Naive thymus-derived CD4-positive, alpha-beta T cell (primary cell): ENCODE data around the gene ZNF595. TPM values are rescaled to one million over a fixed set of nuclear protein-coding genes. Genes with fewer than 3 reads are reported as not detected.
"Not testable (repeated sequence)": the region's sequence is repeated elsewhere in the genome, so short reads cannot be mapped to it uniquely, and the experiment has no call there.

Source experiments
- ATAC-seq: fragments of 150-1000 bp; cut with Tn5 transposase; 2 replicates; pipeline ENCODE4 v1.10.0; 2021; ENCODE audit warnings: mild to moderate bottlenecking, moderate library complexity
- CTCF ChIA-PET: fragments of 350-600 bp; sonication (Branson Sonifier 250); formaldehyde crosslinking; loops from one replicate; lab custom pipeline; 2021; ENCODE audit warnings: antibody characterized with exemption; lab: Charles Lee
- POLR2A ChIA-PET: fragments of 350-600 bp; sonication (Branson Sonifier 250); formaldehyde crosslinking; loops from one replicate; lab custom pipeline; 2021; ENCODE audit warnings: antibody characterized with exemption, inconsistent platforms; lab: Charles Lee
- DNase-seq, 9 donors: peaks; one replicate each; pipeline versions ENCODE4 v3.0.0 to v3.0.0-alpha.2; 2020 to 2022; ENCODE audit warnings: mixed read lengths in 1 of 9
- H3K27ac ChIP-seq: one replicate; pipeline ENCODE4 v1.7.0; 2013; ENCODE audit warnings: mild to moderate bottlenecking, low read depth, low read length, moderate library complexity
- H3K27me3 ChIP-seq, 2 donors: one replicate each; pipeline ENCODE4 v1.7.0; 2013; ENCODE audit warnings: low read length in 2 of 2, mild to moderate bottlenecking in 2 of 2, moderate library complexity in 2 of 2; ENCODE audit not compliant: control insufficient read depth in 2 of 2, insufficient read depth in 2 of 2
- H3K36me3 ChIP-seq, 3 experiments: 1 replicate in 2 of 3; 2 replicates in 1 of 3; pipeline ENCODE4 v1.7.0; 2013; ENCODE audit warnings: low read length in 3 of 3, mild to moderate bottlenecking in 3 of 3, moderate library complexity in 1 of 3; ENCODE audit not compliant: insufficient read depth in 3 of 3, control insufficient read depth in 2 of 3
- H3K4me1 ChIP-seq, 2 donors: one replicate each; pipeline ENCODE4 v1.7.0; 2013; ENCODE audit warnings: low read length in 2 of 2, mild to moderate bottlenecking in 2 of 2, moderate library complexity in 1 of 2; ENCODE audit not compliant: control insufficient read depth in 2 of 2, insufficient read depth in 2 of 2
- H3K4me3 ChIP-seq: 2 replicates; pipeline ENCODE4 v1.7.0; 2013; ENCODE audit warnings: mild to moderate bottlenecking, low read length
- H3K9me3 ChIP-seq, 3 experiments: 1 replicate in 2 of 3; 2 replicates in 1 of 3; pipeline ENCODE4 v1.7.0; 2013; ENCODE audit warnings: low read length in 3 of 3; ENCODE audit not compliant: control insufficient read depth in 2 of 3
- H3K27ac Mint-ChIP-seq, 9 donors: one replicate each; pipeline ENCODE4 v1.8.0; 2020 to 2022; ENCODE audit warnings: mixed read lengths in 9 of 9, mild to moderate bottlenecking in 8 of 9, moderate library complexity in 5 of 9, inconsistent platforms in 2 of 9
- H3K27me3 Mint-ChIP-seq, 5 donors: one replicate each; pipeline ENCODE4 v1.8.0; 2021 to 2022; ENCODE audit warnings: mixed read lengths in 5 of 5, mild to moderate bottlenecking in 1 of 5
- H3K36me3 Mint-ChIP-seq, 5 donors: one replicate each; pipeline ENCODE4 v1.8.0; 2020 to 2022; ENCODE audit warnings: mixed read lengths in 5 of 5, mild to moderate bottlenecking in 3 of 5, inconsistent platforms in 1 of 5
- H3K4me1 Mint-ChIP-seq, 7 donors: one replicate each; pipeline ENCODE4 v1.8.0; 2020 to 2022; ENCODE audit warnings: mixed read lengths in 7 of 7, mild to moderate bottlenecking in 3 of 7, inconsistent platforms in 1 of 7
- H3K4me3 Mint-ChIP-seq, 10 donors: one replicate each; pipeline ENCODE4 v1.8.0; 2020 to 2022; ENCODE audit warnings: mild to moderate bottlenecking in 10 of 10, mixed read lengths in 10 of 10, moderate library complexity in 6 of 10, inconsistent platforms in 2 of 10
- H3K9me3 Mint-ChIP-seq, 11 donors: one replicate each; pipeline ENCODE4 v1.8.0; 2020 to 2022; ENCODE audit warnings: mixed read lengths in 11 of 11, mild to moderate bottlenecking in 4 of 11, inconsistent platforms in 1 of 11, moderate library complexity in 1 of 11
- intact Hi-C, 2 donors: fragments of 100-400 bp; cut with micrococcal nuclease; formaldehyde crosslinking; loops; one replicate each; pipeline ENCODE4 v1.15.1; 2023
- polyA plus RNA-seq, 2 donors: library from polyadenylated mRNA; unstranded; fragments of 300-500 nt; fragmentation: Illumina TruSeq; gene quantifications; one replicate each; pipeline ENCODE4 v1.2.3, GENCODE V29; 2021
- total RNA-seq, 6 experiments: library from RNA in 5 of 6; stranded (reverse) in 5 of 6; gene quantifications; 1 replicate in 5 of 6; 2 replicates in 1 of 6; pipeline ENCODE4 v1.2.3 and lab custom pipeline; 2021 to 2026

Gene ZNF595
- total and polyA plus RNA-seq, 7 experiments from 2014 or later: 2.4 to 16.5 (median 8.9) TPM

- DNase-seq, H3K9me3 ChIP-seq, H3K4me1 ChIP-seq, H3K4me3 Mint-ChIP-seq, H3K36me3 Mint-ChIP-seq, H3K27ac ChIP-seq, H3K9me3 Mint-ChIP-seq, intact Hi-C loops, H3K27me3 Mint-ChIP-seq, H3K27ac Mint-ChIP-seq, H3K4me3 ChIP-seq, H3K36me3 ChIP-seq, H3K4me1 Mint-ChIP-seq, POLR2A ChIA-PET, CTCF ChIA-PET, ATAC-seq, H3K27me3 ChIP-seq: not testable (repeated sequence)
These were observed 30.2 kb upstream of the ZNF595 start for GRCh38 chr4:22882-23281.

DNA sequence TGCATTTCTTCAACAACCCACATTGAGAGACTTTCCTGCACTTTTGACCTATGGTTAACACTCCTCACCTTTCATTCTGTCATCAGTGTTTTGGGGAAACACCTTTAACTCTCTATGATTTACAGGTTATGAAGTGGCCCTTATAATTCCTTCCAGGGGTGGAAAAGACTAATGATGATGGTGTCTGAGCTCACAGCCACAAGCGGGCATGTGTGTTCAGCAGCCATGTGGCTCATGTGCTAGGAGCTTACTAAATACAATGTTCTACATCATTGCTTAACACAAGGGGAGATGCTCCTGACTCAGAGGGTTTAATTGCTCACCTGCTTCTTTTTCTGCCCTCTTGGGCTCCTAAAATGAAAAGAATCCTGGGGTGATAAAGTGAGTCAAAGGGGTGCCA lies 28.8 kb upstream of the ZNF595 start:
- H3K27ac ChIP-seq, H3K27ac Mint-ChIP-seq, H3K9me3 Mint-ChIP-seq, H3K36me3 Mint-ChIP-seq, ATAC-seq, POLR2A ChIA-PET, DNase-seq, H3K27me3 Mint-ChIP-seq, H3K4me1 ChIP-seq, CTCF ChIA-PET, H3K36me3 ChIP-seq, H3K4me3 Mint-ChIP-seq, H3K27me3 ChIP-seq, intact Hi-C loops, H3K4me3 ChIP-seq, H3K4me1 Mint-ChIP-seq, H3K9me3 ChIP-seq: not testable (repeated sequence)

DNA sequence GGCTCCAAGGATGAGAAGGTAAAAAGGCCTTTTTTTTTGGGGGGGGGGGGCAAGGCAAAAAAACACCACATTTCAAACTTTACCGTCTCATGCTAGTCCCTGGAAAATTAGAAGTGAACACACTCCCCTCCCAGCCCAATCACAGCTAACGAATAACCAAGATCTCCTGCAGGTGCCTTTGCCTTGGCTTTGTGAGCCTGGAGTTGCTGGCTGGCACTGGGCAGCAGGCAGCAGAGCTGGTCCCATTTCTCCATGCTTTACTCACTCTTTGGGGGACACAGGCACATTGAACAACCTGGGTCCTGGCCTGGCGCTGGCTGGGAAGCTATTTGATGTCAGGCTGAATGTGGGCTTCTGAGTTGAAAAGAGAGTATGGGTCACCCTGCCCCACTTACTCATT lies 25.6 kb upstream of the ZNF595 start:
- CTCF ChIA-PET: interaction anchor here (0.7 kb wide), 1 partner anchor 19 kb away, joined by 3 read pairs; no protein-coding TSS in a partner anchor
- H3K4me1 Mint-ChIP-seq, H3K27me3 Mint-ChIP-seq, intact Hi-C loops, DNase-seq, H3K27me3 ChIP-seq, H3K4me1 ChIP-seq, H3K36me3 Mint-ChIP-seq, H3K9me3 ChIP-seq, H3K9me3 Mint-ChIP-seq, H3K27ac ChIP-seq, ATAC-seq, POLR2A ChIA-PET, H3K36me3 ChIP-seq, H3K4me3 ChIP-seq, H3K4me3 Mint-ChIP-seq, H3K27ac Mint-ChIP-seq: not testable (repeated sequence)

DNA sequence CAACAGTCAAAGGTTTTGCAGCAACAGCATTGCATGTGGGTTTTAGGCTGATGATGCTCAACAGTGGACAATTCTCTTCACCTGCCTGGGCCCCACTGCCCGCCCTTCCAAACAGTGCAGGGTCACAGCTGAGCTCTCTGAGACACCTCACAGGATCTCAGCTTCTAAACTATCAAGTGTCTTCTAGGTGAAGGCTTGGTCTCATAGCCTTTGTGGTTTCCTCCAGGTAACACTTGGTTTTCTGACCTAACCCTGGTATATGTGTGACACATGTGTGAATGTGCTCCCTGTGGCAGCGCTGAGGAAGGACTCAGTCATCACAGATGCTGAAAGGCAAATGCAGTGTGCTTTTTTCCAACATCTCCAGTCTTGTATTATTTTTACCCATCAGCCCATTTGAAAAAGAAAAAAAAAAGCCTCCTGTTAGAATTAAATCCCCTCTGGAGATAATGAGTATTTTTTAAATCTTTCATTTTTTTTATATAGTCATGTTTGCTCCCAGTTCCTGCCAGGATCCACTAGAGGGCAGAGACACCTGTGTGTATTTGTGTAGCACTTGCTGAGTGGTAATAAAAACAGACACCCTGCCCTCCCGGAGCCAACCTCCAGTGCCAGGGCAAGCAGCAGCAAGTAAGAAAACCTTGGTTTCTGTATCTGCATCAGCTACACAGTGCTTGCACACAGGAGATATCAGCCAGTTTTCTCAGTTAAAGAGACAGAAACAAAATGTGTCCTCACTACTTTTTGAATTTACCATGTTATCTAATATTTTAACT lies 24.2 kb upstream of the ZNF595 start:
- intact Hi-C loops: not testable (repeated sequence)
- ATAC-seq (peak; percentile 60), DNase-seq (peak in 7 of 9 donors; percentile 18 to 45 (median 31))

GRCh38 chr4:33314-33713 lies 19.8 kb upstream of the ZNF595 start:
- H3K27ac ChIP-seq, H3K27me3 ChIP-seq, H3K9me3 Mint-ChIP-seq, H3K27me3 Mint-ChIP-seq, intact Hi-C loops, CTCF ChIA-PET, H3K4me3 ChIP-seq, POLR2A ChIA-PET, H3K4me1 Mint-ChIP-seq, H3K4me3 Mint-ChIP-seq, H3K36me3 Mint-ChIP-seq, H3K27ac Mint-ChIP-seq, H3K4me1 ChIP-seq, H3K36me3 ChIP-seq, H3K9me3 ChIP-seq, DNase-seq, ATAC-seq: not testable (repeated sequence)

More for the DNA sequence above, 24.2 kb upstream of the ZNF595 start:
- H3K36me3 Mint-ChIP-seq, H3K4me1 ChIP-seq, H3K27ac Mint-ChIP-seq, H3K9me3 ChIP-seq, H3K27me3 Mint-ChIP-seq, H3K36me3 ChIP-seq, POLR2A ChIA-PET, H3K9me3 Mint-ChIP-seq, H3K27me3 ChIP-seq, H3K27ac ChIP-seq, H3K4me3 Mint-ChIP-seq, H3K4me3 ChIP-seq, H3K4me1 Mint-ChIP-seq: not testable (repeated sequence)
- CTCF ChIA-PET: interaction anchor here (1.0 to 1.4 kb wide), 3 partner anchors 208 to 215 kb away, joined by 5 to 8 read pairs (median 5); no protein-coding TSS in a partner anchor

DNA sequence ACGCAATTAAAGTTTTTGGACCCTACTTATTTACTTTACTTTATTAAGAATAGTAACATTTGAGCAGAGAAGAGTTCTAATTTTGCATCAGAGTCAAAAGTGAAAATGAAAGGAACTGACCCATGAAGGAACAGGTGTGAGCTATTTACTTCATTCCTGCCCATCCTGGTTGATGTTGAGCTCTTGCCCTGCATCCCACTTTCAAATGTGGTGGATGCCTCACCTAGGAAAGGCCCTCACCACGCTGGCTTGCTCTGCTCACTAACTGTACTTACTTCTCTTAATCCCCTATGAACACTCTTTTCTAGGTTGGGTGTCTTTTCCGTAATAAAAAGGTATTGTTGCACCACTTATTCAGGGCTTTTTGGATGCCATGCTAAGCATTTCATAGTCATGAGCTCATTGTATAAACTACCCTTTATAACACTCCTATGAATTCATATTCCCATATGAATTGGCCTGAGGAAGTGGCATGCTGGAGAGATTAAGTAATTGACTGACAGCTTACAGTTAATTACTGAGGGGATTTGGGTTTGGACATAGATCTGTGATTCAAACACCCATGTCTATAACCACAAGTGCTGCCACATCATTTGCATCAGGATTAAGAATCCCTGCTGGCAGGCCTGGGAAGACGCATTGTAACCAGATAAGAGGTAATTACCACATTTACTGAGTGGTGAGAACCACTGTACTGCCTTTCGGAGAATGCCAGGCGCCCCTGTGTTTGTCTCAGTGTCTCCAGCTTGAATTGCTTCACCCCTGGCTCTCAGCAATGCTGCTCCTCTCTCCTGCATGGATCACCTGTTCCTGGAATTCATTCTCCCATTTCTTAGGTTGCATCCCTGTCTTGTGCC lies 16.3 kb upstream of the ZNF595 start:
- H3K4me1 Mint-ChIP-seq, DNase-seq, H3K27me3 ChIP-seq, ATAC-seq, H3K27ac ChIP-seq, H3K27me3 Mint-ChIP-seq, H3K4me3 Mint-ChIP-seq, H3K4me3 ChIP-seq, H3K4me1 ChIP-seq, H3K9me3 Mint-ChIP-seq, H3K36me3 Mint-ChIP-seq, H3K9me3 ChIP-seq, H3K36me3 ChIP-seq, H3K27ac Mint-ChIP-seq, intact Hi-C loops: not testable (repeated sequence)
- ChIA-PET POLR2A (interaction anchor here (0.8 kb wide), 1 partner anchor 10 kb away, joined by 5 read pairs; no protein-coding TSS in a partner anchor), CTCF (interaction anchor here (1.5 kb wide), 1 partner anchor 12 kb away, joined by 5 read pairs; no protein-coding TSS in a partner anchor)
